Inferior parietal cortex (tissue), 1 donor: Measurements from ENCODE around the gene SMIM38.

Experiments
- DNase-seq: peaks from one replicate; pipeline ENCODE4 v3.0.0-alpha.2; 2016; ENCODE audit errors: extremely low spot score

Gene SMIM38

DNA sequence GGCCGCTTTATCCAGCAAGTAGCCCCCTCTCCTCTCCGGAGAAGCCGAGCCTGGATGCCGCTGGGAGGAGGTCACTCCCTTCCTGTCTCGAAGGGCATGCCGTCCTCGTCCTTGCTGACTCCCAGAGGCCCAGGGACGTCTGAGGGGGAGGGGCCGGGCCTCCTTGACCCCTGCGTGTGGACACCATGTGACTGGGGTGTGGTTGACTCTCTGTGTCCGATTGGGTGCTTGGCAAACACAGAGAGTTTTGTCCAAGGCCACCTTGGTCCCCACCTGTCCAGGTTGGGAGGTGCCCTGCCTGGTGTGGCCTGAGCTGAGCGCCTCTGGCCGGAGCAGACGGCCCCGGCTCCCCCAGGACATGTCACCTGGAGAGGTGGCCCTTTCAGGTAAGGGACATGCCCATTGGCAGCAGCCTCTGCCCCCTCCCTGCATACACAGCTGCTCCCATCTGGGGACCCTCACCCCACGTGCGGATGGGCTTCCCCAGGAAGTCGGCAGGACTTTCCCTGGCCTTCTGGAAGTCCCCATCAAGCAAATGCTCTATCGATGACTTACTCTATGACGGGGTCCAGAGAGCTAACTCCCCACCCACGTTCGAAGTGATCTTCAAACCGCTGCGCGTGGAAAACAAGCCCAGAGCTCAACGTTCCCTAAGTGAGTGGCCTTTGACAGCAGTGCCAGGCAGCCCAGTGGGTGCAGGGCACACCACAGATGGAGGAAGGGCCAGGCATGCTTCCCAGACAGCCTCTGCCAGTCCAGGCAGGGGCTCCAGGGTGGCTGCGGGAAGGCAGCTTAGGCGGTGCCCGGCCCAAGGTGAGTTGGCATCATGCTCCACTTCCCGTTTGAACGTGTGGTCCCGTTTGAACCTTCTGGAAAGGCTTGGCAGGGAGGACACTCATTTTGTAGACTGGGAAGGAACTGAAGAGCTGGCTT lies at the start of gene SMIM38:
Gene SMIM38, plus strand, starts transcription at position 634 of the 933 bp plus-strand sequence. CDS start 1,912 bp downstream, outside the sequence.
- no peak for DNase-seq

- DNase-seq: no peak
Observed at GRCh38 chr11:69106031-69106811, 49.5 kb upstream of the SMIM38 start.

DNA sequence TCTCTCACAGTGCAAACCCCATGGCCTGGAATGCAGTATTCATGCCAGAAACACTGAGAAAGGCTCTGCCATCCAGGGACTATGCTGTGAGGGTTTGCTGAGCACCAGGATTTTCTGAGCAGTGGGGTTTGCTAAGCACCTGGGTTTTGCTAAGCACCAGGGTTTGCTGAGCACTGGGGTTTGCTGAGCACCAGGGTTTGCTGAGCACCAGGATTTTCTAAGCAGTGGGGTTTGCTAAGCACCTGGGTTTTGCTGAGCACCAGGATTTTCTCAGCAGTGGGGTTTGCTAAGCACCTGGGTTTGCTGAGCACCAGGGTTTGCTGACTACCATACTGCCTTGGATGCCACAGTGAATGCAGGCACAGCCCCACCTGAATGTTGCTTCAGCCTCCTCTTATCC lies 48.3 kb upstream of the SMIM38 start:
- DNase-seq: no peak

DNA sequence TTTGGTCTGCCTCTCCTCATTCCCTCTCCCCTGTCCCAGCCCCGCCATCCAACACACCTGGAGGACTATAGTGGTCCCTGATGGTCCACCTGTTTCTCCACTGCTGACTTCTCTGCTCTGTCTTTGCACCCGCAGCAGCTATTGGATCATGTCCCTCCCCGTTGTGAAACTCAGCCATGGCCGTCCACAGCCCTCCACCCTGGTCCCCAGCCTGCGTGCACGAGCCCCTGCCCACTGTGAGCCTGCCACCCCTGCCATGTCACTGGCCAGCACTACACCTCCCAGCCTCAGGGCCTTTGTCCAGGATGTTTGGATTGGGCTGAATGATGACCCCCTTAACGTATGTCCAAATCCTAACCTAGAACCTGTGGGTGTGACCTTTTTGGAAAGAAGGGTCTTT lies 47.7 kb upstream of the SMIM38 start:
- DNase-seq: no peak

- no peak for DNase-seq
Observed at GRCh38 chr11:69108559-69108958, 47.2 kb upstream of the SMIM38 start.

GRCh38 chr11:69109101-69109500 lies 46.6 kb upstream of the SMIM38 start:
- DNase-seq: no peak

DNA sequence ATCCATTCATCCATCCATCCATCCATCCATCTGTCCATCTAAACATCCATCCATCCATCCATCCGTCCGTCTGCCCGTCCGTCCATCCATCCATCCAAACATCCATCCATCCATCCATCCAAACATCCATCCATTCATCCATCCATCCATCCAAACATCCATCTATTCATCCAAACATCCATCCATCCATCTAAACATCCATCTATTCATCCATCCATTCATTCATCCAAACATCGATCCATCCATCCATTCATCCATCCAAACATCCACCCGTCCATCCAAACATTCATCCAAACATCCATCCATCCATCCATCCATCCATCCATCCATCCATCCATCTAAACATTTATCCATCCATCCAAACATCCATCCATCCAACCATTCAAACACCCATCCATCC lies 45.3 kb upstream of the SMIM38 start:
- no peak for DNase-seq

- no peak for DNase-seq
Observed at GRCh38 chr11:69111624-69112542, 43.9 kb upstream of the SMIM38 start.

- no peak for DNase-seq
Observed at GRCh38 chr11:69113226-69113625, 42.5 kb upstream of the SMIM38 start.

DNA sequence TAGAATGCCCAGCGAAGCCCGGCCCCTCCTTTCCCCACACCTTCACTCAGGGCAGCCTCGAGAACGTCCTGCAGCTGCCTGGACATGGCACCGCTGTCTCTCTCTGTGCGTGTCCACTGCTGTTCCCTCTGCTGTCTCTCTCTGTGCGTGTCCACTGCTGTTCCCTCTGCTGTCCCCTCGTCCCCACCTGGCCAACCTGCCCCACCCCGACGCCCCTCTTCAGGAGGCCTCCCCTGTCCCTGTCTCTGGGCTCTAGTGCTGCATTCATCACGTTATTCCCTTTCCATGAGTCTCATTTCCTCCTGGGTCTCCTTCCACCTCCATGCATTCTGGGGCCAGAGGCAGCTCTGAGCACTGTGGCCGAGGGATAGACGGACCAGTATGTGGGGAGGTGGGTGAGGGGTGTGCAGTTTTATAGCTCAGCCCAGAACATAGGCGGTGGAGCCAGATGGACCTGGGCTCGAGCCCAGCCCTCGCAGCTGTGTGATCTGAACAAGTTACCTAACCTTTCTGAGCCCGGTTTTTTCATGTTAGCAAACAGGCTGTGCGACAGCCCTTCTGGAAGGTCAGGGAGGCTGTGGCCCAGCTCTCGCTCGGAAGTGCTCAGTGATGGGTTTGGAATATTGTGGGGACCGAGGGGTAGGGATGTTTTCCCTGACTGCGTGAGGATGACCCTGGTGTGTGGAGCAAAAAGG lies 41.9 kb upstream of the SMIM38 start:
- DNase-seq: no peak

DNA sequence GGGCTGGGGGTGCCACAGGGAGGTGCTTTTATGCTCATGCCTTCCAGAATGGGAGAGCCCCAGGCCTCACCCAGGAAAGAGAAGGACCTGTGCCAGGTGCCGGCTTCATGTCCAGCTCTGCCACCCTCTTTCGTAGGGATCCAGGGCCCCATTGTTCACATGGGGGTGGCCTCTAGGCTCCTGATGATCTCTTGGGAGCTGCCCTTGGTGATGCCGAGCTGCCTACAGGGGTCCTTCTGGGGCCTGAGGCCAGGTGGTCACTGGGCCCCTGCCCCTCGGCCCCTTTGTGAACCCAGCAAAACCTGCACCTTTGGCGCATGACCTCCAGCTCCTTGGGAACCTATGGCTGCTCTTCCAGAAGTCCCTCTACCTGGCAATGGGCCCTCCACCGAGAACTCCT lies 41.4 kb upstream of the SMIM38 start:
- DNase-seq: no peak

GRCh38 chr11:69114811-69115523 lies 40.8 kb upstream of the SMIM38 start:
- no peak for DNase-seq

GRCh38 chr11:69115586-69116560 lies 39.9 kb upstream of the SMIM38 start:
- no peak for DNase-seq

- no peak for DNase-seq
Observed at GRCh38 chr11:69116671-69117070, 39.1 kb upstream of the SMIM38 start.

DNA sequence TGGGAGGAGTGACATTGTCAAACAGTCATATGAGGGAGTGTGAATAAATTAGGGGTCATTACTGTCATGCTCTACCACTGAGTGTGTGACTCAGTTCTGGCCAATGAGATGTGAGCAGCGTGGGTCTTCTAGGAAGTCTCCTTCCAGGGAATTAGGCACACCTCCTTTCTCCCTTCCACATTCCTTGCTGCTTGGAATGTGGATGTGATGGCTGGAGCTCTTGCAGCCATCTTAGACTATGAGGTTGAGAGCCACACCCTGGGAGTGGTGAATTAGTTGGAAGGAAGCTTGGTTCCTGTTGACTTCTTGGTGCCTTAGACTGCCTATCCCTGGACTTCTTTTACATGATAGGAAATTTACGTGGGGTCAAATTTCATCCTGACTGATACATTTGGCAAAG lies 36.5 kb upstream of the SMIM38 start:
- DNase-seq: no peak

DNA sequence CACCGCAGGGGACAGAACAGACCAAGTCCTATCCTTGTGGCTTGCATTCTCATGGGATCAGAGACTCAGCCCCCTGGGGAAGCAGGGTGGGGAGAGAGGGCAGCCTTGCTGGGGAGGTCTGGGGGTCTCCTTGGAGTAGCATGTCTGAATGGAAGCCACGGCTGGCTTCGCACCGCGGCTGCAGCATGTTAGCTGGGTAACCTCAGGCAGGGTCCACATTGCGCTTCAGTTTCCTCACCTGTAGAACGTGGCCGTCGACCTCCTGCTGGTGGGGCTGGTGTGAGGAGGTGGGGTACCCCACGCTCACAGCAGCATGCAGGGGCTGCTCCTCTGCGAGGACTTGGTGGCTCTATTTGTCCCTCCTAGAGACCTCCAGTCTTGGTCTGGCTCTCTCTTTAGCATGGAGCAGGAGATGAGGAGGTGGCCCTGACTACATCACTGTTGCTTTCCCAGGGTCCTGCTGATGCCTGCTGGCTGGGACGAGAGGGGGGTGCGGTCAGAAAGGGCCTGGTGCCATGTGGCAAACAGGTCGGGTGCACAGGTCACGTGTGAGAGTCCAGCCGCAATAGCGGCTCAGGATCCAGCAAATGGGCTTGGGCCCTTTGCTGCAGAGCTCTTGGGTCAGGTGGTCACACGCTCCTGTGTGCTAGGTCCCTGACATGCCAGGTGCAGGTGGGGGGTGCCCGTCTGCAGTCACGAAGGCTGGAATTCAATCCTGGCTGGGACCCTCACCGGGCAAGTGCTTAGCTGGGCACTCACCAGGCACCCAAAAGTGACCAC lies 35.4 kb upstream of the SMIM38 start:
- no peak for DNase-seq

DNA sequence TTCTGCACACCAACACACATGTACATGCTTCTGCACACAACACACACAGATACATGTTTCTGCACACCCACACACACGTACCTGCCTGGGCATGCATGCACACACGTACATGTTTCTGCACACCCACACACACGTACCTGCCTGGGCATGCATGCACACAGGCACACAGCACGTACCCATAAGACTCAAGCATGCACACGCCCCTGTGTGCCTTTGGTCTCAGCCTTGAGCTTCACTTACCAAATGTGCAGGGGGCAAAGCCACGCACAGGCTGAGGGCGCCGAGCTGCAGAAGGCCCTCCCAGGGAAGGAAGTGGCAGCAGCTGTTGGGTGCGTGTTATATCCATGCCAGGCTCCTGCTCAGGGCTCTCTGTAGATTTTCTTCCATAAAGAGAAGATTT lies 34.7 kb upstream of the SMIM38 start:
- DNase-seq: no peak

GRCh38 chr11:69121621-69122325 lies 34.0 kb upstream of the SMIM38 start:
- no peak for DNase-seq
